SU-DHL-6 (cell line): ENCODE results near the gene TOX2.

Source experiments
- H2AFZ ChIP-seq: fragments of 200-600 bp; sonication (generic); 2 replicates; pipeline ENCODE4 v1.6.1; 2014; ENCODE audit warnings: low read depth, mild to moderate bottlenecking, moderate library complexity, mixed read lengths, antibody characterized with exemption, low read length; ENCODE audit not compliant: severe bottlenecking
- H3F3A ChIP-seq: fragments of 200-600 bp; shearing (Covaris generic); 2 replicates; pipeline ENCODE4 v1.6.0; 2016; ENCODE audit warnings: antibody characterized with exemption, mild to moderate bottlenecking; ENCODE audit not compliant: insufficient read depth
- H3K27ac ChIP-seq: fragments of 200-600 bp; sonication (generic); 2 replicates; pipeline ENCODE4 v1.5.1; 2016; ENCODE audit warnings: low read depth, mild to moderate bottlenecking, low read length, moderate library complexity, mixed read lengths
- H3K27me3 ChIP-seq: fragments of 200-600 bp; sonication (generic), shearing (Covaris generic); 2 replicates; pipeline ENCODE4 v1.6.0; 2014; ENCODE audit warnings: mild to moderate bottlenecking, low read length
- H3K36me3 ChIP-seq: fragments of 200-600 bp; sonication (generic); 2 replicates; pipeline ENCODE4 v1.6.1; 2014; ENCODE audit warnings: mild to moderate bottlenecking, low read length, mixed read lengths
- H3K4me2 ChIP-seq: fragments of 300-600, 200-600 bp; shearing (Covaris generic), sonication (generic); 2 replicates; pipeline ENCODE4 v1.6.0; 2014; ENCODE audit warnings: low read length, low read depth, mild to moderate bottlenecking; ENCODE audit not compliant: poor library complexity, severe bottlenecking
- H3K4me3 ChIP-seq: fragments of 200-600 bp; sonication (generic); 2 replicates; pipeline ENCODE4 v1.5.1; 2014; ENCODE audit warnings: antibody characterized with exemption, low read length, mild to moderate bottlenecking, mixed read lengths; ENCODE audit not compliant: insufficient read depth, poor library complexity, severe bottlenecking
- H3K79me2 ChIP-seq: fragments of 200-600 bp; sonication (generic); 2 replicates; pipeline ENCODE4 v1.6.1; 2014; ENCODE audit warnings: mild to moderate bottlenecking, low read length, moderate library complexity; ENCODE audit not compliant: insufficient read depth
- H3K9ac ChIP-seq: fragments of 200-600 bp; sonication (generic); 2 replicates; pipeline ENCODE4 v1.7.0; 2014; ENCODE audit warnings: mild to moderate bottlenecking, low read length
- H3K9me2 ChIP-seq: fragments of 200-600 bp; sonication (generic); replicated peaks from 2 replicates; pipeline ENCODE4 v1.6.1; 2014; ENCODE audit warnings: low read length; ENCODE audit not compliant: insufficient read depth
- H3K9me3 ChIP-seq: fragments of 200-600 bp; sonication (generic); 2 replicates; pipeline ENCODE4 v1.6.1; 2014; ENCODE audit warnings: low read length, mixed read lengths; ENCODE audit not compliant: insufficient read depth
- H4K20me1 ChIP-seq: fragments of 200-600 bp; sonication (generic); 2 replicates; pipeline ENCODE4 v1.6.1; 2014; ENCODE audit warnings: low read depth, mild to moderate bottlenecking, antibody characterized with exemption, low read length, moderate library complexity, mixed read lengths
- CTCF ChIP-seq: fragments of 200-600 bp; sonication (generic); IDR thresholded peaks from one replicate; pipeline ENCODE4 v1.5.1; 2017; ENCODE audit warnings: antibody characterized with exemption, mild to moderate bottlenecking, low read length, moderate library complexity; ENCODE audit not compliant: insufficient read depth, poor library complexity, severe bottlenecking
- EZH2phosphoT487 ChIP-seq: fragments of 200-600 bp; sonication (generic), shearing (Covaris generic); conservative IDR thresholded peaks from 2 replicates; pipeline ENCODE4 v1.6.1; 2018; ENCODE audit warnings: mild to moderate bottlenecking, antibody characterized with exemption, low read length, moderate library complexity, mixed read lengths

The TOX2 gene

GRCh38 chr20:43921227-43921780 lies 6.7 kb downstream of the TOX2 start:
- no peak overlapping the region for H3K4me2 ChIP-seq
- TF ChIP-seq EZH2phosphoT487 (no peak), CTCF (no peak)

GRCh38 chr20:43922614-43923013 lies 8.0 kb downstream of the TOX2 start:
- H3K27me3 ChIP-seq = no peaks in the 10 kb centered on the region
- H3K27ac ChIP-seq = no peak overlapping the region
- no peak overlapping the region for H3K4me3 ChIP-seq
- TF ChIP-seq EZH2phosphoT487 (no peak), CTCF (no peak)
- H4K20me1 ChIP-seq = no peaks in the 10 kb centered on the region
- H3K9me3 ChIP-seq = no peaks in the 10 kb centered on the region
- H3K79me2 ChIP-seq = no peaks in the 10 kb centered on the region
- H3K9me2 ChIP-seq = no peaks in the 10 kb centered on the region
- H3K36me3 ChIP-seq = no peaks in the 10 kb centered on the region
- H2AFZ ChIP-seq = no peak overlapping the region
- H3K9ac ChIP-seq = no peak overlapping the region
- H3K4me2 ChIP-seq = no peak overlapping the region
- H3F3A ChIP-seq = no peaks in the 10 kb centered on the region

More at GRCh38 chr20:43921227-43921780, 6.7 kb downstream of the TOX2 start:
- no peaks in the 10 kb centered on the region for H3K27me3 ChIP-seq
- H3K27ac ChIP-seq = no peak overlapping the region
- H3K9me3 ChIP-seq = no peaks in the 10 kb centered on the region
- H3F3A ChIP-seq = no peaks in the 10 kb centered on the region
- no peak overlapping the region for H3K4me3 ChIP-seq
- H3K9me2 ChIP-seq = no peaks in the 10 kb centered on the region
- no peaks in the 10 kb centered on the region for H3K79me2 ChIP-seq
- no peaks in the 10 kb centered on the region for H3K36me3 ChIP-seq
- no peak overlapping the region for H3K9ac ChIP-seq
- H2AFZ ChIP-seq = no peak overlapping the region
- H4K20me1 ChIP-seq = no peaks in the 10 kb centered on the region

GRCh38 chr20:43923322-43923721 lies 8.7 kb downstream of the TOX2 start:
- no peak overlapping the region for H3K4me2 ChIP-seq

More at GRCh38 chr20:43923322-43923721, 8.7 kb downstream of the TOX2 start:
- Histone ChIP-seq H3K27ac (no peak overlapping the region), H3K9me3 (no peaks in the 10 kb centered on the region), H4K20me1 (no peaks in the 10 kb centered on the region), H3K4me3 (no peak overlapping the region), H3K27me3 (no peaks in the 10 kb centered on the region), H3K79me2 (no peaks in the 10 kb centered on the region), H2AFZ (no peak overlapping the region), H3F3A (no peaks in the 10 kb centered on the region), H3K9ac (no peak overlapping the region), H3K36me3 (no peaks in the 10 kb centered on the region), H3K9me2 (no peaks in the 10 kb centered on the region)
- no peak for TF ChIP-seq EZH2phosphoT487
- no peak for TF ChIP-seq CTCF
